IPS DF 4.7 (cell line): ENCODE data around the gene C6orf89.
A peak's percentile ranks its signal among the peaks of the same experiment; 100 is the strongest.
"Not testable (repeated sequence)": the region's sequence is repeated elsewhere in the genome, so short reads cannot be mapped to it uniquely, and the experiment has no call there.

Experiments
- DNase-seq: peaks from one replicate; pipeline ENCODE4 v3.0.0-alpha.2; 2013; ENCODE audit warnings: low spot score; ENCODE audit errors: extremely low read depth

C6orf89 gene

GRCh38 chr6:36886950-36887618 is 1.3 kb downstream of the C6orf89 start:
- DNase-seq, result no peak

GRCh38 chr6:36888115-36888643 is 2.4 kb downstream of the C6orf89 start:
- DNase-seq, result no peak

GRCh38 chr6:36888654-36889481 is 3.1 kb downstream of the C6orf89 start:
- DNase-seq, result no peak

GRCh38 chr6:36890112-36890663 is 4.4 kb downstream of the C6orf89 start:
- no peak for DNase-seq

DNA sequence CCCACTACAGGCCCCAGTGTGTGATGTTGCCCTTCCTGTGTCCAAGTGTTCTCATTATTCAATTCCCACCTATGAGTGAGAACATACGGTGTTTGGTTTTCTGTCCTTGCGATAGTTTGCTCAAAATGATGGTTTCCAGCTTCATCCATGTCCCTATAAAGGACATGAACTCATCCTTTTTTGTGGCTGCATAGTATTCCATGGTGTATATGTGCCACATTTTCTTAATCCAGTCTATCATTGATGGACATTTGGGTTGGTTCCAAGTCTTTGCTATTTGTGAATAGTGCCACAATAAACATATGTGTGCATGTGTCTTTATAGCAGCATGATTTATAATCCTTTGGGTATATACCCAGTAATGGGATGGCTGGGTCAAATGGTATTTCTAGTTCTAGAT is 5.4 kb downstream of the C6orf89 start:
- not testable (repeated sequence) for DNase-seq

- no peak for DNase-seq
These were observed 8.5 kb downstream of the C6orf89 start for GRCh38 chr6:36893976-36894932.

- DNase-seq, result peak; percentile 11
These were observed 11.9 kb downstream of the C6orf89 start for GRCh38 chr6:36897609-36898008.

- DNase-seq, result no peak
These were observed 18.4 kb downstream of the C6orf89 start for GRCh38 chr6:36904114-36904513.

DNA sequence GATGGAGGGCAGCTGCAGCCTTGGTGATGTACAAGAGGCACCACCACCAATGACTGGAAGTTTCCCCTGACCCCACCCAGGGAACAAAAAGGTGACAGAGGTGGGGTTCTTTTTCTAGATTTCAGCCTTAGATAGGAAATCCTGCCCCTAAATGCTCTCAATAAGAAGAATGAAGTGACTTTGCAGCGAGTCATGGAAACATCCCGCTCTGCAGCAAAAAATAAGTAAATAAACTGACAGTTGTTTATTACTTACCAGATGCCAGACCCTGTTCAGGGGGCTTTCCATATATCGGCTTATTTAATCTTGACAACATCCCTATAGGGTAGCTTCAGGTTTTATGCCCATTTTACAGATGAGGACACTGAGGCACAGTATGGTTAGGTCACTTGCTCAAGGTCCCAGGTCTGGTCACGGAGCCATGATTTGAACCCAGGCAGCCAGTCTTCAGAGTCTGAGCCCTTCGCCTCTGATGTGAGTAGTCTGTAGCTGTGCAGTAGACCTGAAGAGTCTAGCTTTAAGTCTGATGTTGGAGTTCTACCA is 19.2 kb downstream of the C6orf89 start:
- no peak for DNase-seq

DNA sequence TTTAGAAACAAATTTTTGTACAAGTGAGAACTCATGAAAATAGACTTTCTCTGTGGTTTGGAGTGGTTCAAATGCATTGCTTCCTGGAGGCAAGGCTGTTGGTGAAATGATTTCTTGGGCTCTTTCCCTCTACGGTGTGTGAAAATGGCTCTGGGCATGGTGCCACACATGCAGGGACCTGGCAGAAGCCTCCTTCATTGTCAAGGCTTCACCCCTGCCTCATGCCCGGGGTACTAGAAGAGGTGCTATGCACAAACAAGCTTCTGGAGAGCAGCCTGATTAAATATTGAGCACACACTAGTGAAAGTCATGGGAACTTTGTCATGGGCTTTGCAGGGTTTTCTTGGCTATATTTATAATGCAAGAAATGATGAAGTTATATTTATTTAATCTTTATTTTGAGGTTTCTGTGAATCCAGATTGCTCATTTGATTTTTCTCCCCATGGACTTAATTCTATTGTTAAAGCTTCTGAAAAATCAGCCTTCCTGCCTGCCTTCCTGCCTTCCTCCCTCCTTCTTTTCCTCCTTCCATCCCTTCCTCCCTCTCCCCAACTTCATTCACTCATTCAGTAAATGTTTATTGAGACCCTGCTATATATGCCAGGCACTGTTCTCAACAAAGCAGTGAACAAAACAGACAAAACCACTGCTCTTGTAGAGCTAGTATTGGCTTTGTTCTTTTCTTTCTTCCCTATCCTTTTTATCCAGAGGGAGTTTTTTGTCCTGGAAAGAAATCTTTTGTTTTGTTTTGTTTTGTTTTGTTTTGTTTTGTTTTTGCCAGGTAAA is 21.0 kb downstream of the C6orf89 start:
- DNase-seq, result no peak

DNA sequence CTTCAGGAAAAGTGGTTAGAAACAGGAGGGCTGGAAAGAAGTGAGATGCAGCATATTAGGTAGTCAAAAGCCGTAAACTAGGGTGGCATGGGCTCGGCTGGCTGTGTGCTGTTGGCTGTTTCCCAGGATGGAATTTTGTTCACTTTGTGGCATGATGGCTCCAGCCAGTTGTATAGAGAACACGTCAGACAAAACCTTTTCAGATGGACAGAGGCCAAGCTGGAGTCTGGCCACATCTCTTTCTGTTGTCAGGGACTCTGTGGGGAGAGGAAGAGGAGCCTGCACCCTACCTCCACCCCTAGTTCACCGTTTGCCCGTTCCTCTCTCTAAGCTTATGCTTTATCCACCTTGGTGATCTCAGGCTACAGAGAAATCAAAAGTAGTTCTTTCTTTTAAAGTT is 22.0 kb downstream of the C6orf89 start:
- no peak for DNase-seq

GRCh38 chr6:36908747-36909146 is 23.0 kb downstream of the C6orf89 start:
- no peak for DNase-seq

- no peak for DNase-seq
These were observed 26.3 kb downstream of the C6orf89 start for GRCh38 chr6:36912030-36912454.

- DNase-seq, result no peak
These were observed 26.8 kb downstream of the C6orf89 start for GRCh38 chr6:36912586-36912985.

DNA sequence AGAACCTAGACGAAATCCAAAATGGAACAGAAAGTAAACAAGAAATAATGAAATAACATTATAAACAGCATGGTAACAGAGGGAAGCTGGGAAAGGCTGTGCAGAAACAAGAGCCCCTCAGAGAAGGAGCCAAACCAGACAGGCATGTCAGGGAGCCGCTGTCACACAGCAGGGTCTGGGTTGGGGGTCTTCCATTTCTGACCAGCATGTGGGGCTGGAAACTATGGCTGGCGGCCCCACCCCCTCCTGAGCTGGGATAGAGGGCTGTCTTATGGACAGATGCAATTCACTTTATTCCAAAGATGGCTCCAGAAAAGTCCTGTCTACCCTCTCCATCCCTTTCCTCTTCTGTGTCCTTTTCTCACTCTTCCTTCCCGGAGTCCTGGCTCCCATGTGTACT is 27.3 kb downstream of the C6orf89 start:
- DNase-seq, result no peak

DNA sequence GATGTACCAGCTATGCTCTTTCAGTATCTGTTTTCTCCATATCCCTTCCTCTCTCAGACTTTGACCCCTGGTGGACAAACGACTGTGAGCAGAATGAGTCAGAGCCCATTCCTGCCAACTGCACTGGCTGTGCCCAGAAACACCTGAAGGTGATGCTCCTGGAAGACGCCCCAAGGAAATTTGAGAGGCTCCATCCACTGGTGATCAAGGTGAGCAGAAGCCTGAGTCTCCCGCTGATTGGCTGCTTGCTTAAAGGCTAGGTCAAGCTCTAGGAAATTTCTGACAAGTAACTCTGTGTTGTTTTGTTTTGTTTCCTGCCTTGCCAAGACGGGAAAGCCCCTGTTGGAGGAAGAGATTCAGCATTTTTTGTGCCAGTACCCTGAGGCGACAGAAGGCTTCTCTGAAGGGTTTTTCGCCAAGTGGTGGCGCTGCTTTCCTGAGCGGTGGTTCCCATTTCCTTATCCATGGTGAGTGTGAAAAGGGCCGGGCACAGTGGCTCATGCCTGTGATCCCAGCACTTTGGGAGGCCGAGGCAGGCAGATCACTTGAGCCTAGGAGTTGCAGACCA is 28.6 kb downstream of the C6orf89 start:
- DNase-seq, result peak; percentile 33

GRCh38 chr6:36915599-36915998 is 29.8 kb downstream of the C6orf89 start:
- no peak for DNase-seq

- DNase-seq, result no peak
These were observed 30.4 kb downstream of the C6orf89 start for GRCh38 chr6:36916126-36916525.

- no peak for DNase-seq
These were observed 31.9 kb downstream of the C6orf89 start for GRCh38 chr6:36917541-36918193.
